NCI-H2081 (cell line): Measurements from ENCODE around the gene HES4.
A peak's percentile ranks its signal among the peaks of the same experiment; 100 is the strongest.
"Not testable (repeated sequence)": the region's sequence is repeated elsewhere in the genome, so short reads cannot be mapped to it uniquely, and the experiment has no call there.

Experiments
- DNase-seq, 2 experiments: peaks; one replicate each; lab custom pipeline; 2025; lab: John Stamatoyannopoulos, UW

The HES4 gene

DNA sequence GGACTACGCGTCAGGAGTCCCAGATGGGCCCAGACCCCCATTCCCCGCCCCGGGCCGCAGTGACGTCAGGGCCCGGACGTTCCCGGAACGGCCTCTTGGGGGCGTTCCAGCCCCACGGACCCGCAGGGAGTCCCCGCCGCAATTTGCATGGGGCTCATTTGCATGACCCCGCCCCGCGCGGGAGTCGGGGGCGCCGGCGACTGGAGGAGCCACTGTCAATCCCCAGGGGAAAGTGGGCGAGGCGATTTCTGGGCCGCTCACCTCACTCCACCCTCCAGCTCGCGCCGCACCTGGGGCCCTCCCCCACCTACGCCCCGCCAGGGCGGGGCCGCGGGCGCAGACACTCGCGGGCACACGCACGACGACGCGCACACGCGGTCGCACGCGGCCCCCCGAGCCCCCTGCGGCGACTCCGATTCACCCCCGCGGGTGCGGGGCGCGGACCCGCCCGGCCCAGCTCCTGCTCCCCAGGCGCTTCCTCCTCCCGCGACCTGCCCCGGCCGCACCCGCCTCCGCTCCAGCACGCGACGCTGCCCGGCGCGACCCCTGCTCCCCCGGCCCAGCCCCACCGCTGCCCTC is 33.2 kb upstream of the HES4 start:
- peak; percentile 87 to 89 for DNase-seq

DNA sequence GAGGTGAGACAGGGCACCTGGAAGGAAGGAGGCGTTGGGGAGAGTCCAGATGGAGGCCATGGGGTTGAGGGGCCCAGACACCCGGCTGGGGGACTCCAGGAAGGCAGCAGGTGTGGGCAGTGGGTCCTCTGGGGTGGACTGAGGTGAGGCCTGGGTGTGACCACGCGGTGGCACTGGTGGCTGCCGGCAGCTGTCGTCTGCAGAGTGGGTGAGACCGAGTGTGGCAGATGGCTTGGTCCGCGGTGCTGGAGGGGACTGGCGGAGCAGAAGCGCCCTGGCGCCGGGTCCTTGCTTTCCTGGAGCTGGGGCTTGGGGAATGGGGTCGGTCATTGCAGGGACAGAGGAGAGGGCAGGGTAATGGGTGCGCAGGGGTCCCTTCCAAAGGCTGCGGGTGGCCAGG is 32.5 kb upstream of the HES4 start:
- DNase-seq, result peak in 1 of 2 experiments; percentile 21

DNA sequence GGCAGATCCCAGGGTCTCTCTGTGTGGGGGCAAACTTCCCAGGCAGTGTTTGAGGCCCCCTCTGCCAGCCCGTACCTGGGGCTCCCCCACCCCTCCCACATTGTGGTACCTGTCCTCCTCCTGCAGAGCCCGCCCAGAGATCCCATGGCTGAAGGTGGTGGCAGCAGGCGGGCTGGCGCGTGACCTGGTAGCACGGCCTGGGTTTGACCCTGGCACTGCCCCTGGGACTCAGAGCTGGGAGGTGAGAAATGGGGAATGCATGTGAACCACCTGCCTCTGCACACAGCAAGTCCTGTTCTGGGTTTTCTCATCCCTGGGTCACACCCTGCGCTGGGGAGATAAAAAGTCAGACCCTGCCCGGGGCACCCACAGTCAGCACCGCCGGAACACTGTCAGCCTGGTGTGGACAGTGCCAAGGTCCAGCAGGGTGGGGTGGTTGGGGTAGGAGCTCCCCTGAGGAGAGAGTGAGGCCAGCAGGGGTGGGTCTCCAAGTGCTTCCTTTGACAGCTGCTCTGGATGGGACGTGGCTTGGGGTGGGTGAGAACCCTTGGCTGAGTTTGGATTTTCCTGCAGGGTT is 31.9 kb upstream of the HES4 start:
- no peak for DNase-seq

DNA sequence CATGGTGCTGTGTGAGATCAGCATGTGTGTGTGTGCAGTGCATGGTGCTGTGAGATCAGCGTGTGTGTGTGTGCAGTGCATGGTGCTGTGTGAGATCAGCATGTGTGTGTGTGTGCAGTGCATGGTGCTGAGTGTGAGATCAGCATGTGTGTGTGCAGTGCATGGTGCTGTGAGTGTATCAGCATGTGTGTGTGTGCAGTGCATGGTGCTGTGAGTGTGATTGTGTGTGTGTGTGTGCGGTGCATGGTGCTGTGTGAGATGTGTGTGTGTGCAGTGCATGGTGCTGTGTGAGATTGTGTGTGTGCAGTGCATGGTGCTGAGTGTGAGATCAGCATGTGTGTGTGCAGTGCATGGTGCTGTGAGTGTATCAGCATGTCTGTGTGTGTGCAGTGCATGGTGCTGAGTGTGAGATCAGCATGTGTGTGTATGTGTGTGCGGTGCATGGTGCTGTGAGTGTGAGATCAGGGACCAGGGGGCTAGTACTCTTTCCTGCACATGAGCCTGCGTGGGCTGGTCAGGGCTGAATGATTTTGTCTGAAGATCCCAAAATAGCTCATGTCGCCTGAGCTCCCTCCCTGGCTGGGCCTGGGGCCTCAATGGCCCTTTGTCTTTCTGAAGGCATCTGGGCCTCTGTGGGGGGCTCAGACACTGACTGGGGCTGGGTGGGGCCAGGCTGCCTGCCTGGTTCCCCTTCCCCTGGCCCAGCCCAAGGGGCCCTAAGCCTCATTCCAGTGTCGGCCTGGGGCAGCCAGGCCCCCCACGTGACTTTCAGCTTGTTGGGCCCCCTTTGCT is 31.2 kb upstream of the HES4 start:
- DNase-seq, result not testable (repeated sequence)

DNA sequence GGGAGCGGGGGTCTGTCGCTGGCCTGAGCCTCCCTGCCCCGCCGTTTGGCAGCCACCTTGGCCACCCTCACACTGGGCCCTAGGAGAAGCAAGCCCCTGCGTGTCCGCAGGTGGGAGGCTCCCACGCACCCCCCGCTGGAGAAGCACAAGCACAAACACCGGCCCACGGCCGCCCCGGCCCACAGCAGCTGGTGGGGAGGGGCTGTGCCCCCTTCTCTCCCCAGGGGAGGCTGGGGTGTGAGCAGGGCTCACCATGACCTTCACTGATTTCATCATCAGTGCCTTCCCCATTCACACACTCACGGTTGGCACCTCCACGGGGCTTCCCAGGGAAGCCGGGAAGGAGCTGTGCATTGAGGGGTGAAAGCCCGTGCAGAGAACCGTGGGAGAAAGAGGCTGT is 27.9 kb upstream of the HES4 start:
- DNase-seq, result no peak

DNA sequence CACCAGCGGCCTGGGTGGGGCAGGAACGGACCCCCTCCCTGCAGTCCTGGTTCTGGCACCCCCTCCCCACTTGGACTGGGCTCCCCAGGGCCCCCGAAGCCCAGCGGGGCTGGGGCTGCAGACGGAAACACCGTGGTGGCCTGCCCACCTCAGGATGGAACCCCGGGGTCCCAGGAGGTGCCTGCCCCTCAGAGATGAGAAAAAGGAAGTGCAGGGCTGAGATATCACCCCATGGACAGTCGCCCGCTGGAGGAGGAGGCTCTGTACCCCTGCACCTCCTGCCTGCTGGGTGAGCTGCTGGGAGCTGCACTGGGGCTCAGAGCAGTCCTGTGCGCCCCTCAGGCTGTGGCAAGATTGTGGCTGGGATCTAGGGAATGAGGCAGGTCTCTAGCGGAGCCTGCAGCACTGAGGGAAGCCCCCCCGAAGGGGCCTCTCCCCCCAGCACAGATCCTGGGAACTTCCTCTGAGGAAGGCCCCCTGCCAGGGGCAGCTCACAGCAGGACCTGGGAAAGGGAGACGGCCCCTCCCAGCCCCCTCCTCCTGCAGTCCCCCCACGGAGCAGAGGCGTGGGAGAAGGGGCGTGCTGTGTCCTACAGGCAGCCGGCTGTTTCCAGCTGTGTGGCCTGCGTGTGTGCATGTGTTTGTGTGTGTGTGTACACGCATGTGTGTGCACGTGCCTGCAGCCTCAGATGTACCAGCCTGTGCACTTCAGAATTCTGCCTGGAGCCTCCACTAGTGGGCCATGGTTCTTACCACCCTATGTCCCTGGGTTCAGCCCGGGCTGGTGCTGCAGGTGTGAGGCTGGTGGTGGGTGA is 26.9 kb upstream of the HES4 start:
- DNase-seq, result no peak

DNA sequence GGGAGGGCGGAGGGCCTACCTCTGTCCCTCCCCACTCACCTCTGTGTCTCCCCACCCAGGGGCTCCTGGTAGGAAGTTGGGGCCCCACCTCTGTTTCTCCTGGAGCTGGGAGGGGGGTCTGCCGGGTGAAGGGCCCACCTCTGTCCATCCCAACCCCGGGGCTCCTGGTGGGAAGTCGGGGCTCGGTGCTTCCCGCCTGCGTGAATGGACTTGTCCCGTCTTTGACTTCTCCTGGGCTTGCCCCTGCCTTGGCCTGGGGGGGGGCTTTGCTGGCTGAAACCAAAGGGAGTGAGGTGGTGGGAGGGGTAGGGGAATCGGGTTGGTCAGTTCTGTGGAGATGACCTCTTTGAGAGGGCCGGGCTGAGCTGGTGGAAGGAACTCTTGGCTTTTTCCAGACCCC is 25.8 kb upstream of the HES4 start:
- no peak for DNase-seq

DNA sequence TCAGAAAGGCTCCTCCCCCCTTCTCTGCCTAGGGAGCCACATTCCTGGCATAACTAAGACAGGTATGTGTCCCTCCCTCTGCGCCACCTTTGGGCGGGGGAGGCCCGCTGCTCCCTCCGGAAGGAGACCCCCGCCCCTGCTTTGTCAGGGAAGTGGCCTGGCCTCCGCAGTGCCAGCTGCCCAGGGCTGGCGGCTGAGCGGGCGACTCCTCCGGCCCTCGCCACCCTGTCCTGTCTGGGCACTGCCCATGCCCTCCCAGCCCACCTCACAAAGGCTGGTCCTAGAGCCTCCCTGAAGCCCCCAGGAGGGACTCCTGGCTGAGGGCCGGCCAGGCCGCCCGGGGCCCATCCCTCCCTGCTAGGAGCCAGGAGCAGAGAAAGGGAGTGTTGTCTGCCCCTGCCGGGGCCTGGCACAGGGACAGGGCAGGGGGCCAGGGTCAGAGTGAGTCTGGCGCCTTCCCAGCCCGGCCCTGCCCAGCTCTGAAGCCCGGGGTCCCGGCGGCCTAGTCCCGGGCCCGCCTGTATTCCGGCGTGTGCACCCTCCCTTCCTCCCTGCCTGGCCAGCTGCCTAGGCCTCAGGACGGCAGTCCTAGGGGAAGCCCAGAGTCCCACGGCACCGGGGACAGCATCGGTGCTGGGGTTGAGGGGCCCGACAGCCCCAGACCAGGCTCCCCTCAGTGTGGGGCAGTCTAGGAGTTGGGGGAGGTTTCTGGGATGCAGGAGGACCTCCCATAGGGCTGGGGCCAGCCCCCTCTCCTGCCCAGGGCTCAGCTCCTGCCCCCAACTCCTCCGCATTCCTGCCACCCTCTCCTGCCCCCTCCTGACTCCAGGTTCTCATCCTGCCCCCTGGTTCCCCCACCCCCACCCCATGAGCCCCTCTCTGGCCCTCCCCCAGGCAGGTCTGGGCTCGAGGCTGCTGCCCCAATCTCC is 25.1 kb upstream of the HES4 start:
- no peak for DNase-seq

DNA sequence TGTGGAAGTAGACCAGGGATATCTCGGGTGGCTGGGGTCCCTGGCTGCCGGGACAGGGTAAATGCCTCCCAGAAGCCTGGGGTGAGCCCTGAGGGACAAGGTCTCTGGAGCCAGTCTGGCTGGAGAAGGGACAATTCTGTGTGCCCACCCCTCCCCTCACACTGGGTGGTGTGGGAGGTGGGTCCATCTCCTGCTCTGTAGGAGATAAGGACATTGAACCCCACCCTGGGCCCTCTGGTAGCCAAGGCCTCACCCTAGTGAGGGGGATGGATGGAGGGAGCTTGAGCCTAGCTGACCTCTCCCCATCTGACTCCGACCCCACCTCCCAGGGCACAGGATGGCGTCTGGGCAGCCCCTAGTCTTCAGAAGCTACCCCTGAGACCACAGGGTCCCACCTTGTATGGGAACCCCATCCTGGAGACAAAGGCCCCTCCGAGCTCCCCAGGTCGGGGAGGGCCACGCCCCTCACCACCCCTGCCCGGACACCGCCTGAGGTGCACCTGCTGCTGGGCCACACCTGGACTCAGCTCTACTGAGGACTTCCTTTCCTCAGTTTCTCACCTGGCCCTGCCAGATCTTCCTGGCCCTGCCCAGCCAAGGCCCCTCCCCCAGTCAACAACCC is 24.4 kb upstream of the HES4 start:
- DNase-seq, result no peak

DNA sequence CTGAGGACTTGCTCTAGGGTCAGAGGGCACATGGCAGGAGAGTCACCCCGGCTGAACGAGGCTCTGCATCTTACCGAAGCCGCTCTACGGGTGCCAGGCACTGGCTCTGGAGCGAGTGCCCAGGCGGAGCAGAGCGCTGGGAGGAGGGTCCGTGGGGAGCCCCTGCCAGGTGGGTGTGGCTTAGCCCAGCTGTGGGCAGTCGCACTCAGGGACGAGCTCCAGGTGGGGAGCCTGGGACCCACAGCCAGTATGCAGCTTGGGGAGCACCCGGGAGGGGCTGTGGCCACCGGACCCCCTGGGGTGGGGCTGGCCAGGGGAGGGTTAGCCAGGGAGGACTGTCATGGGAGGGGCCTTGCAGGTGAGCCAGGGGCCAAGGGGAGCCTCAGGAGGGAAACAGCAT is 23.8 kb upstream of the HES4 start:
- no peak for DNase-seq

DNA sequence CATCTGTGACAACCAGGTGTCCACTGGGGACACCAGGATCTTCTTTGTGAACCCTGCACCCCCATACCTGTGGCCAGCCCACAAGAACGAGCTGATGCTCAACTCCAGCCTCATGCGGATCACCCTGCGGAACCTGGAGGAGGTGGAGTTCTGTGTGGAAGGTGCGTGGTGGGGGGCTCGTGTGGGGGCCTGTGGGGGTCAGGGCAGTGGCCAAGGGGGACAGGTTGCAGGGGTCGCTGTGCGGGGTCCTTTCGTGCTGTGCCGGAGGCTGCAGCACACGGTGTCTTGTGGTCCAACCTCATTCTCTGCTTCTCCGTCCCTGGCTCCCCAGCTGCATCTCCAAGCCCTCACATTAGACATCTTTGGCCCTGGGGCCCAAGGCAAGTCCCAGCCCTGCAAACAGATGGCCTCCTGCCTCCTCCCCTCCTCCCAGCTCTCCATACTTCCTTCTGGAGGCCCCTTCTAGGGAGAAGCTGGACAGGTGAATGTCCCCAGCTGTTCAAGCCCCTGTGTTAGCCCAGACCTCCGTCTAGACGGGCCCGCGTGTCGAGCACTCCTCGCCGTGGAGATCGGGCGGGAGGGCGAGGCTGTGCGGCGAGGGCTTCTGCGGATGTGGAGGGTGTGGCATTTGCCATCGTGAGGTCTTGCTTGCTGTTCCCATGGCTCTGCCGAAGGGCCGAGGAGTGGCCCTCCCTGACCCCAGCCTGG is 22.6 kb upstream of the HES4 start:
- no peak for DNase-seq

DNA sequence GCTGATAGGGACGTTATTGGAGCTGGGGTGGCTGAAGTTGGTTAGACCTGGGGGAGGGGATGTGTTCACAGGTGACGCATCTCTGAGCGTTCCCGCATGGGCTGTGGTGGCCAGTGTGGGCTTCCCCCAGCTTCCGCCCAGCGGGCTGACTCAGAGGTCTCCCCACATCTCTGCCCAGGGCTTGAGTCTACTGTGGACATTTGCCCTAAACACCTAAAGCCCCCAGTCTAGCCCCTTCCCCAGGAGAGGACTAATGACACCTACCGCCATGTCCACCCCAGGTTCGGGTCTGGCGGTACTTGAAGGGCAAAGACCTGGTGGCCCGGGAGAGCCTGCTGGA is 22.0 kb upstream of the HES4 start:
- DNase-seq, result no peak

DNA sequence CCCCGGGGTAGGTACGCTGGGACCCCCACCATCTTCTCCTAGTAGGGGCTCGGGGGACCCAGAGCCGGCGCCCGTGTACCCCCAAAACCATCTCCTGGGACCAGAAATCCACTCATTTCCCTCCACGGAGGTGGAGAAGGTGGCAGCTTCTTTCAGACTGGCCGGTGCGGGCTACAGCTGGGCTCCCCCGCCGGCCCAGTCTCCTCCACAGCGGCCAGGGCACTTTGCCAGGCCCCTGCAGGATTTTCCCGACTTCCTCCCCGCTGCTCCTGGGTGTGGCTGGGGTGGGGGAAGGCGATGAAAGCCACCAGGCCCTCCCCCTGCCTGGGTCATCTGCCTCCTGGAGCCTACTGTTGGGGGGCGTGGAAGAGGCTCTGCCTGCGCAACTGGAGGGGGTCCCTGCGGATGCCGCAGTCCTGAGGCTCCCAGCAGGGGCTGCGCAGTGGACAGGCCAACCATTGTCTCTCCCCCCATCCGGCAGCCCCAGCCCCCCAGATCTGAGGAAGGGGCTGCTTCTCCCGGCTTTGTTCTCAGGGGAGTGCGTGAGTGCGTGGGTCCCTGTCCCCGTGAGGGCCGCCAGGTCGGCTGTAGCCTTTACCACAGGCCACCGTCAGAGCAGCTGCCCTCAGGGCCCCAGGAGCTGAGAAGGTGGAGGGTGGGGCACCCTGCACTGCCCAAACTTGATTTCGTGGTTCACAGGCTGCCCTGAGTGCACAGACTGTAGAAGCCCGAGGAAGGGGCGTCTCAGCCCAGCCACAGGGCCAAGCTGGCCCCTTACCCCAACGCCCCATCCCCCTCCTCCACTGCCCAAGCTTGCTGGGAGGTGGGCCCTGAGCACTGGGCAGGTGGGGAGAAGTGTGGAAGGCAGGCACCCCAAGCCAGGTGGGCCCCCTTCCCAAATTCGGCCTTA is 21.4 kb upstream of the HES4 start:
- peak in 1 of 2 experiments; percentile 28 for DNase-seq

DNA sequence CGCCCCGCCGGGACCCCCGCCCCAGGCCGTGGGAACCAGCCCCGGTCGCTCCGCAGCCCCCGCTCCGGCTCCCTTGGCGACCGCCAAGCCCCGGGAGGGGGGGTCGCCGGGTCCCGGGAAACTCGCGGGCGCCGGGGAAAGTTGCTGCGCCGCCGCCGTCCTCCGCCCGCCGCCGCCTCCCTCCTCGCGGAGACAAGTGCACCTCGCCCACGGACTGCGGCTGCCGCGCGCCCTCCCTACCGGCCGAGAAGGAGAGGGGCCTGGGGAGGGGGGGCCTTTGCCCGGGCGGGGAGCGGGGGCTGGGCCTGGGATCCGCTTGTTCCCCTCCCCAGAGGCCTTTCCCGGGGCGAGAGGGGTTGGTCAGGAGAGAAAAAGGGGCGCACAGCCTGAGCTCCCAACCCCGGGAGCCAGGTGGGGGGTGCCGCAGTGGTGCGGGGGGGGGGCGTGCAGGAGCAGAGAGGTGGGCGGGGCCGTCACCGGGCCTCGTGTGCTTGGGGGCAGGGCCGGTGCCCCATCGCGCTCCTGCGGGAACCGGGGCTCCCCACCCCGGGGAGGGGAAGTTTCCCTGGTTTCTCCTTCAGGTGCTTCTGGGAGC is 20.6 kb upstream of the HES4 start:
- no peak for DNase-seq

DNA sequence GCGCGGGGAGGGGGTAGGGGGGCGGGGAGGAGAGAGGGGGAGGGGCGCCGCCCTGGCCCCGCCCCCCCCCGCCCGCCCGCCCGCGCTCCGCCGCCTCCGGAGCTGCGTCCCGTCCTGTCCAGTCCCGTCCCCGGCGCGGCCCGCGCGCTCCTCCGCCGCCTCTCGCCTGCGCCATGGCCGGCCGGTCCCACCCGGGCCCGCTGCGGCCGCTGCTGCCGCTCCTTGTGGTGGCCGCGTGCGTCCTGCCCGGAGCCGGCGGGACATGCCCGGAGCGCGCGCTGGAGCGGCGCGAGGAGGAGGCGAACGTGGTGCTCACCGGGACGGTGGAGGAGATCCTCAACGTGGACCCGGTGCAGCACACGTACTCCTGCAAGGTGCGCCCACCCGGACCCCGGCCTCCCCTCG is 20.1 kb upstream of the HES4 start, which contains the start of gene AGRN:
Gene AGRN (plus strand): TSS at position 121 of the 405 bp plus-strand sequence. CDS start 53 bp downstream, at position 174.
- no peak for DNase-seq

DNA sequence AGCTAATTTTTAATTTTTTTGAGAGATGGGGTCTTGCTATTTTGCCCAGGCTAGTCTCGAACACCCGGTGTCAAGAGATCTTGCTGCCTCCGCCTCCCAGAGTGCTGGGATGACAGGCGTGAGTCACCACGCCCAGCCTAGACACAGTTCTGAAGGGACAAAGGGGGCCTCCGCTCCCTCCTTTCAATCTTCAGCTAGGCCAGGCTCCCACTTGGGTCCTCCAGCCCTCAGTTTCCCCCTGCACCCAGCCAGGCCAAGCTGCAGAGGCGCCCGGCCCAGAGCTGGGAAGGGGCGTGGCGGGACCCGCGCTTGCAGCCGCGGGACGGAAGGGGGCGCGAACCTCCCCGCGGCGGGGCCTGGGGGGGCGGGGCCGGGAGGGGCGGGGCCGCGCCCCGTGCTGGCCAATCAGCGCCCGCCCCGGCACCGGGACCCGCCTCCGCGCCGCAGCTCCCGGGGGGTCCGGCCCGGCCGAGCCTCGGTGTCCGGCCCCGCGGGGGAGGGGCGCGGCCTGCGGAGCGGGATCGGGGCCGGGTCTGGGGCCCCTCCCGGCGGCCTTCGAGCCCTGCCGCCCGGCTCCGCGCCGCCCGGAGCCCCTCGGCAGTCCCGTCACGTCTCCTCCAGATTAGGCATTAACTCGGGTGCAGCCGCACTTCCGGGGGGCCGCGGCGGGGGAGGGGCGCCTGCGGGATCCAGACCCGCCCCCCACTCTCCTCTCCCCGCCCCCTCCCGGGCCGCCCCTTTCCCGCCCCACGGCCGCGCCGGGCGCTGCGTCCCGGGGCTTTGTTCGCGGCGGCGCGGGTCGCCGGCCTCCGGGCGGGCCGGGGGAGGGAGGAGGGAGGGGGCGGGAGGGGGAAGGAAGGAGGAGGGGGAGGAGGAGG is 19.5 kb upstream of the HES4 start:
- DNase-seq, result peak; percentile 51

DNA sequence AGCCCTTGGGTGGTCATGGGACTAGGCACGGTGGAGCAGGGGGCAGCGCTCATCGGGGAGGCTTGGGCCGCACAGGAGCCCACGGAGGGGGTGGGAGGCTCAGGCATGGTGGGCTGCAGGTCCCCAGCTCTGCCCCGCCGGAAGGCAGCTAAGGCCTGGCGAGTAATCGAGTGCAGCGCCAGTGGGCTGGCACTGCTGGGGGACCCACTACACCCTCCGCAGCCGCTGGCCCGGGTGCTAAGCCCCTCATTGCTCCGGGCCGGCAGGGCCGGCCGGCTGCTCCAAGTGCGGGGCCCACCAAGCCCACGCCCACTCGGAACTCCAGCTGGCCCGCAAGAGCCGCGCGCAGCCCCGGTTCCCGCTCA is 18.4 kb upstream of the HES4 start:
- not testable (repeated sequence) for DNase-seq
